DND-41 (cell line): ENCODE results near the gene RPUSD4.

Experiments used
- ATAC-seq: fragments of 200-7000 bp; cut with Tn5 transposase; 3 replicates; pipeline ENCODE4 v1.9.1; 2021; ENCODE audit warnings: low read depth; ENCODE audit not compliant: insufficient read depth
- DNase-seq: peaks from one replicate; pipeline ENCODE4 v3.0.0-alpha.2; 2020
- H2AFZ ChIP-seq: 2 replicates; pipeline ENCODE4 v1.6.0; 2012; ENCODE audit warnings: low read depth, low read length
- H3K27ac ChIP-seq: 2 replicates; pipeline ENCODE4 v1.5.1; 2012; ENCODE audit warnings: low read length, inconsistent platforms
- H3K27me3 ChIP-seq: fragments of 200-600 bp; sonication (generic); 2 replicates; pipeline ENCODE4 v1.6.0; 2012; ENCODE audit warnings: low read length, mild to moderate bottlenecking, inconsistent platforms; ENCODE audit not compliant: insufficient read depth, poor library complexity
- H3K36me3 ChIP-seq: 2 replicates; pipeline ENCODE4 v1.5.1; 2012; ENCODE audit warnings: low read length, inconsistent platforms; ENCODE audit not compliant: insufficient read depth
- H3K4me1 ChIP-seq: 2 replicates; pipeline ENCODE4 v1.5.1; 2012; ENCODE audit warnings: mild to moderate bottlenecking, low read length; ENCODE audit not compliant: insufficient read depth
- H3K4me2 ChIP-seq: 2 replicates; pipeline ENCODE4 v1.6.0; 2012; ENCODE audit warnings: mild to moderate bottlenecking, moderate library complexity, low read length, inconsistent platforms; ENCODE audit not compliant: insufficient read depth
- H3K4me3 ChIP-seq, 2 experiments: fragments of 200-600 bp in 1 of 2; shearing (Covaris generic) in 1 of 2; 2 replicates each; pipeline ENCODE4 v1.5.1; 2012 to 2016; ENCODE audit warnings: inconsistent platforms in 2 of 2, low read length in 2 of 2, mild to moderate bottlenecking in 2 of 2, low read depth in 1 of 2, moderate library complexity in 1 of 2
- H3K79me2 ChIP-seq: 2 replicates; pipeline ENCODE4 v1.6.0; 2012; ENCODE audit warnings: low read length, inconsistent platforms; ENCODE audit not compliant: insufficient read depth
- H3K9ac ChIP-seq: 2 replicates; pipeline ENCODE4 v1.6.0; 2012; ENCODE audit warnings: low read depth, mild to moderate bottlenecking, inconsistent platforms, low read length, moderate library complexity
- H3K9me3 ChIP-seq: 2 replicates; pipeline ENCODE4 v1.5.1; 2012; ENCODE audit warnings: low read length, moderate library complexity, mild to moderate bottlenecking, inconsistent platforms; ENCODE audit not compliant: insufficient read depth, severe bottlenecking
- H4K20me1 ChIP-seq: 2 replicates; pipeline ENCODE4 v1.6.0; 2012; ENCODE audit warnings: low read length; ENCODE audit not compliant: insufficient read depth
- EZH2 ChIP-seq: IDR thresholded peaks from 3 replicates; pipeline ENCODE4 v1.6.1; 2012; ENCODE audit warnings: borderline replicate concordance, low read depth, mild to moderate bottlenecking, moderate library complexity, low read length, inconsistent platforms; ENCODE audit not compliant: severe bottlenecking
- TF ChIP-seq, protein P1 (sequence below): IDR thresholded peaks from 2 replicates; pipeline ENCODE4 v1.5.1; 2012; ENCODE audit warnings: borderline replicate concordance, low read length, moderate library complexity, mild to moderate bottlenecking; ENCODE audit not compliant: poor library complexity, severe bottlenecking; ENCODE audit errors: extremely low read depth

The RPUSD4 gene

DNA sequence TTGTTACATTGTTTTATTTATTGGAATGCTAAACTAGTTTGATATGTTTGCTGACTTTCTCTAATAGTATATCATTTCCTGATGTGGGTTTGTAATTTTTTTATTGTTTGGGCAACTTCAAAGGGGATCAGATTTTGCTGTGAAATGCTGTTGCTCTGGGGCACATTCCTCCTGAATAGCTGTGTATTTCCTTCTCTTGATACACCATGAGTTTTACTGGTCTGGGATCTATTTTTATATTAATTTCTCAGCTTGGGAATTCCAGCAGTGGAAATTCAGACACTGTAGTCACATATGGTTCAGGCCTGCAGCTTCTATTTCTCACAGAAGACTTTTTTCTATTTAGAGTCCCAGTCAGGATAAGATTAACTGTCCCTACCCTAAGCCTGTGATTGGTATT is 58.9 kb downstream of the RPUSD4 start:
- Histone ChIP-seq H3K4me1 (peaks cover 29% of the 10 kb centered on the region), H3K9ac (no peak overlapping the region), H4K20me1 (no peaks in the 10 kb centered on the region), H3K36me3 (no peaks in the 10 kb centered on the region), H3K27me3 (no peaks in the 10 kb centered on the region), H2AFZ (no peak overlapping the region), H3K9me3 (no peaks in the 10 kb centered on the region), H3K27ac (no peak overlapping the region), H3K79me2 (no peaks in the 10 kb centered on the region), H3K4me3 (no peak overlapping the region), H3K4me2 (no peak overlapping the region)
- ATAC-seq (no peak), DNase-seq (no peak)
- TF ChIP-seq EZH2: no peak
- TF ChIP-seq, protein P1, sequence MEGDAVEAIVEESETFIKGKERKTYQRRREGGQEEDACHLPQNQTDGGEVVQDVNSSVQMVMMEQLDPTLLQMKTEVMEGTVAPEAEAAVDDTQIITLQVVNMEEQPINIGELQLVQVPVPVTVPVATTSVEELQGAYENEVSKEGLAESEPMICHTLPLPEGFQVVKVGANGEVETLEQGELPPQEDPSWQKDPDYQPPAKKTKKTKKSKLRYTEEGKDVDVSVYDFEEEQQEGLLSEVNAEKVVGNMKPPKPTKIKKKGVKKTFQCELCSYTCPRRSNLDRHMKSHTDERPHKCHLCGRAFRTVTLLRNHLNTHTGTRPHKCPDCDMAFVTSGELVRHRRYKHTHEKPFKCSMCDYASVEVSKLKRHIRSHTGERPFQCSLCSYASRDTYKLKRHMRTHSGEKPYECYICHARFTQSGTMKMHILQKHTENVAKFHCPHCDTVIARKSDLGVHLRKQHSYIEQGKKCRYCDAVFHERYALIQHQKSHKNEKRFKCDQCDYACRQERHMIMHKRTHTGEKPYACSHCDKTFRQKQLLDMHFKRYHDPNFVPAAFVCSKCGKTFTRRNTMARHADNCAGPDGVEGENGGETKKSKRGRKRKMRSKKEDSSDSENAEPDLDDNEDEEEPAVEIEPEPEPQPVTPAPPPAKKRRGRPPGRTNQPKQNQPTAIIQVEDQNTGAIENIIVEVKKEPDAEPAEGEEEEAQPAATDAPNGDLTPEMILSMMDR: no peak

DNA sequence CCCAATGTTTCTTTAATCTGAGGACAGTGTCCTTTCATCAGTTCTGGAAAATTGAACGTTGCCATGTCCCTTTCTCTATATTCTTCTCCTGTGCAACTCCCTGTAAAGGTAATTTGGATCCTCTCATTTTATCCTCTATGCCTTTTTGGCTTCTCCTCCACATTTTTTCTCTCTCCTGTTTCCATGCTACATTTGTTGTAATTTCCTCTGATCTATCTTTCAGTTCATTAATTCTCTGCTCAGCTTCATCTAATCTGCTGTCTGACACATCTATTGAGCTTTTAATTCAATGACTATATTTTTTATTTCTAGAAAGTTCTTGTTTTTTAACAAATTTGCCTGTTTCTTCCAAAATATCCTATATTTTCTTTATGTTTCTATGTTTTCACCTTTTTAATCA is 59.3 kb downstream of the RPUSD4 start:
- Histone ChIP-seq H3K79me2 (no peaks in the 10 kb centered on the region), H3K4me2 (no peak overlapping the region), H4K20me1 (no peaks in the 10 kb centered on the region), H3K27ac (no peak overlapping the region), H2AFZ (no peak overlapping the region), H3K4me3 (no peak overlapping the region), H3K9ac (no peak overlapping the region), H3K4me1 (peaks cover 32% of the 10 kb centered on the region), H3K27me3 (no peaks in the 10 kb centered on the region), H3K36me3 (no peaks in the 10 kb centered on the region), H3K9me3 (no peaks in the 10 kb centered on the region)
- ATAC-seq: no peak
- TF ChIP-seq EZH2: no peak
- TF ChIP-seq, protein P1: no peak
- no peak for DNase-seq
